Measurements from ENCODE around the gene DDX51.

DDX51 gene

GRCh38 chr12:132180648-132181546, 36.8 kb upstream of the DDX51 start:
- Histone ChIP-seq H3K4me1 (ENCODE audit: control insufficient read depth, low read depth, low read length) (no peaks in the 10 kb centered on the region), H4K5ac (ENCODE audit: low read length) (no peak overlapping the region), H3K27ac (ENCODE audit: low read depth, low read length) (no peak overlapping the region), H3K79me1 (ENCODE audit: low read length) (no peaks in the 10 kb centered on the region), H3K27me3 (ENCODE audit: insufficient read depth, low read length, poor library complexity) (no peaks in the 10 kb centered on the region), H2AK5ac (ENCODE audit: low read length) (no peak overlapping the region), H3K36me3 (ENCODE audit: control insufficient read depth, insufficient read depth, low read length) (no peaks in the 10 kb centered on the region), H2BK120ac (ENCODE audit: low read depth, low read length) (no peak overlapping the region), H3K18ac (ENCODE audit: low read length) (no peak overlapping the region), H3K79me2 (ENCODE audit: control insufficient read depth, insufficient read depth, low read length) (no peaks in the 10 kb centered on the region), H2BK5ac (ENCODE audit: low read length) (no peak overlapping the region), H3K9ac (ENCODE audit: low read length) (no peak overlapping the region), H2BK15ac (replicated peaks; ENCODE audit: low read depth) (no peak overlapping the region), H4K8ac (ENCODE audit: low read depth, low read length) (no peak overlapping the region), H3K56ac (ENCODE audit: low read length) (no peak overlapping the region), H3K23ac (ENCODE audit: low read length) (no peak overlapping the region), H3K4me2 (ENCODE audit: low read length) (no peak overlapping the region), H3K4ac (ENCODE audit: low read depth, low read length) (no peak overlapping the region), H3K4me3 (ENCODE audit: low read length) (no peak overlapping the region)
- no CpG with 5 or more reads among the region's 30 CpGs for WGBS (ENCODE audit: extremely low coverage, insufficient coverage, low lambda C conversion rate)
- DNase-seq, result no peak

- Histone ChIP-seq H3K36me3 (ENCODE audit: control insufficient read depth, insufficient read depth, low read length) (no peaks in the 10 kb centered on the region), H2AK5ac (ENCODE audit: low read length) (no peak overlapping the region), H2BK5ac (ENCODE audit: low read length) (no peak overlapping the region), H3K9ac (ENCODE audit: low read length) (no peak overlapping the region), H4K5ac (ENCODE audit: low read length) (no peak overlapping the region), H3K4ac (ENCODE audit: low read depth, low read length) (no peak overlapping the region), H3K79me1 (ENCODE audit: low read length) (no peaks in the 10 kb centered on the region), H3K4me1 (ENCODE audit: control insufficient read depth, low read depth, low read length) (no peaks in the 10 kb centered on the region), H4K8ac (ENCODE audit: low read depth, low read length) (no peak overlapping the region), H3K18ac (ENCODE audit: low read length) (no peak overlapping the region), H3K27ac (ENCODE audit: low read depth, low read length) (no peak overlapping the region), H3K56ac (ENCODE audit: low read length) (no peak overlapping the region), H3K23ac (ENCODE audit: low read length) (no peak overlapping the region), H3K79me2 (ENCODE audit: control insufficient read depth, insufficient read depth, low read length) (no peaks in the 10 kb centered on the region), H3K4me3 (ENCODE audit: low read length) (no peak overlapping the region), H2BK120ac (ENCODE audit: low read depth, low read length) (no peak overlapping the region), H3K27me3 (ENCODE audit: insufficient read depth, low read length, poor library complexity) (no peaks in the 10 kb centered on the region), H3K4me2 (ENCODE audit: low read length) (no peak overlapping the region), H2BK15ac (replicated peaks; ENCODE audit: low read depth) (no peak overlapping the region)
- WGBS (ENCODE audit: extremely low coverage, insufficient coverage, low lambda C conversion rate), result no CpG with 5 or more reads among the region's 19 CpGs
- no peak for DNase-seq
Measured at GRCh38 chr12:132179431-132180362, 35.6 kb upstream of the DDX51 start.

- Histone ChIP-seq H3K23ac (ENCODE audit: low read length) (no peak overlapping the region), H3K4me3 (ENCODE audit: low read length) (no peak overlapping the region), H3K27me3 (ENCODE audit: insufficient read depth, low read length, poor library complexity) (no peaks in the 10 kb centered on the region), H3K56ac (ENCODE audit: low read length) (no peak overlapping the region), H3K18ac (ENCODE audit: low read length) (no peak overlapping the region), H3K36me3 (ENCODE audit: control insufficient read depth, insufficient read depth, low read length) (no peaks in the 10 kb centered on the region), H3K9ac (ENCODE audit: low read length) (no peak overlapping the region), H4K5ac (ENCODE audit: low read length) (no peak overlapping the region), H3K79me2 (ENCODE audit: control insufficient read depth, insufficient read depth, low read length) (no peaks in the 10 kb centered on the region), H2BK15ac (replicated peaks; ENCODE audit: low read depth) (no peak overlapping the region), H3K4ac (ENCODE audit: low read depth, low read length) (no peak overlapping the region), H4K8ac (ENCODE audit: low read depth, low read length) (no peak overlapping the region), H2BK5ac (ENCODE audit: low read length) (no peak overlapping the region), H2AK5ac (ENCODE audit: low read length) (no peak overlapping the region), H3K79me1 (ENCODE audit: low read length) (no peaks in the 10 kb centered on the region), H3K4me1 (ENCODE audit: control insufficient read depth, low read depth, low read length) (no peaks in the 10 kb centered on the region), H3K27ac (ENCODE audit: low read depth, low read length) (no peak overlapping the region), H2BK120ac (ENCODE audit: low read depth, low read length) (no peak overlapping the region), H3K4me2 (ENCODE audit: low read length) (no peak overlapping the region)
- WGBS (ENCODE audit: extremely low coverage, insufficient coverage, low lambda C conversion rate), result no CpG with 5 or more reads among the region's 39 CpGs
- no peak for DNase-seq
Measured at GRCh38 chr12:132178801-132179401, 34.8 kb upstream of the DDX51 start.

- H3K27me3 ChIP-seq (ENCODE audit: insufficient read depth, low read length, poor library complexity), result no peaks in the 10 kb centered on the region
- H3K23ac ChIP-seq (ENCODE audit: low read length), result no peak overlapping the region
- DNase-seq, result no peak
- no CpG with 5 or more reads among the region's 8 CpGs for WGBS (ENCODE audit: extremely low coverage, insufficient coverage, low lambda C conversion rate)
- H3K4ac ChIP-seq (ENCODE audit: low read depth, low read length), result no peak overlapping the region
- H2BK5ac ChIP-seq (ENCODE audit: low read length), result no peak overlapping the region
- no peaks in the 10 kb centered on the region for H3K79me2 ChIP-seq (ENCODE audit: control insufficient read depth, insufficient read depth, low read length)
- H3K36me3 ChIP-seq (ENCODE audit: control insufficient read depth, insufficient read depth, low read length), result no peaks in the 10 kb centered on the region
- H2AK5ac ChIP-seq (ENCODE audit: low read length), result no peak overlapping the region
- no peak overlapping the region for H3K9ac ChIP-seq (ENCODE audit: low read length)
- no peak overlapping the region for H3K27ac ChIP-seq (ENCODE audit: low read depth, low read length)
- no peak overlapping the region for H2BK15ac ChIP-seq (replicated peaks; ENCODE audit: low read depth)
- H2BK120ac ChIP-seq (ENCODE audit: low read depth, low read length), result no peak overlapping the region
- no peak overlapping the region for H3K18ac ChIP-seq (ENCODE audit: low read length)
- H3K4me1 ChIP-seq (ENCODE audit: control insufficient read depth, low read depth, low read length), result no peaks in the 10 kb centered on the region
- no peak overlapping the region for H4K8ac ChIP-seq (ENCODE audit: low read depth, low read length)
- H3K56ac ChIP-seq (ENCODE audit: low read length), result no peak overlapping the region
- no peak overlapping the region for H3K4me3 ChIP-seq (ENCODE audit: low read length)
- H3K79me1 ChIP-seq (ENCODE audit: low read length), result no peaks in the 10 kb centered on the region
- H3K4me2 ChIP-seq (ENCODE audit: low read length), result no peak overlapping the region
- no peak overlapping the region for H4K5ac ChIP-seq (ENCODE audit: low read length)
Measured at GRCh38 chr12:132178316-132178715, 34.2 kb upstream of the DDX51 start.

- Histone ChIP-seq H2BK15ac (replicated peaks; ENCODE audit: low read depth) (no peak overlapping the region), H4K5ac (ENCODE audit: low read length) (no peak overlapping the region), H3K23ac (ENCODE audit: low read length) (no peak overlapping the region), H4K8ac (ENCODE audit: low read depth, low read length) (no peak overlapping the region), H3K4ac (ENCODE audit: low read depth, low read length) (no peak overlapping the region), H3K4me3 (ENCODE audit: low read length) (no peak overlapping the region), H3K79me2 (ENCODE audit: control insufficient read depth, insufficient read depth, low read length) (no peaks in the 10 kb centered on the region), H3K4me2 (ENCODE audit: low read length) (no peak overlapping the region), H3K79me1 (ENCODE audit: low read length) (no peaks in the 10 kb centered on the region), H3K4me1 (ENCODE audit: control insufficient read depth, low read depth, low read length) (no peaks in the 10 kb centered on the region), H3K56ac (ENCODE audit: low read length) (no peak overlapping the region), H3K9ac (ENCODE audit: low read length) (no peak overlapping the region), H3K18ac (ENCODE audit: low read length) (no peak overlapping the region), H3K36me3 (ENCODE audit: control insufficient read depth, insufficient read depth, low read length) (no peaks in the 10 kb centered on the region), H2BK120ac (ENCODE audit: low read depth, low read length) (no peak overlapping the region), H2BK5ac (ENCODE audit: low read length) (no peak overlapping the region), H3K27me3 (ENCODE audit: insufficient read depth, low read length, poor library complexity) (no peaks in the 10 kb centered on the region), H2AK5ac (ENCODE audit: low read length) (no peak overlapping the region), H3K27ac (ENCODE audit: low read depth, low read length) (no peak overlapping the region)
- WGBS (ENCODE audit: extremely low coverage, insufficient coverage, low lambda C conversion rate), result no CpG with 5 or more reads among the region's 25 CpGs
- no peak for DNase-seq
Measured at GRCh38 chr12:132176920-132177551, 32.9 kb upstream of the DDX51 start.

All from mesendoderm (in vitro differentiated cells).